NCI-H2107 treated with DMSO at 0.1 percent for 48 hours (cell line): Measurements from ENCODE around the gene PITPNM2.
"Not testable (repeated sequence)": the region's sequence is repeated elsewhere in the genome, so short reads cannot be mapped to it uniquely, and the experiment has no call there.

Experiments
- DNase-seq: peaks from one replicate; lab custom pipeline; 2025; ENCODE audit not compliant: unreplicated experiment; lab: John Stamatoyannopoulos, UW

The PITPNM2 gene

DNA sequence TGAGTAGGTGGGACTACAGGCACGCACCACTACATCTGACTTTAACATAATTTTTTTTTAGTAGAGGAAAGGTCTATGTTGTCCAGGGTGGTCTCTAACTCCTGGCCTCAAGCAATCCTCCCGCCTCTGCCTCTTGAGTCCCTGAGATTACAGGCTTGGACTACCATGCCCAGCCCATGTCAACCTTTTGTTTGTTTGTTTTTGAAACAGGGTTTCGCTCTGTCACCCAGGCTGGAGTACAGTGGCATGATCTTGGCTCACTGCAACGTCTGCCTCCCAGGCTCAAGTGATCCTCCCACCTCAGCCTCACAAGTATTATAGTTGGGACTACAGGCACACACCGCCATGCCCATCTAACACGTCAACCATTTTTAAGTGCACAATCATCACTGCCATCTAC, 29.2 kb downstream of the PITPNM2 start:
- DNase-seq = no peak

GRCh38 chr12:123120452-123121166, 30.3 kb downstream of the PITPNM2 start:
- DNase-seq = peak; percentile 79

DNA sequence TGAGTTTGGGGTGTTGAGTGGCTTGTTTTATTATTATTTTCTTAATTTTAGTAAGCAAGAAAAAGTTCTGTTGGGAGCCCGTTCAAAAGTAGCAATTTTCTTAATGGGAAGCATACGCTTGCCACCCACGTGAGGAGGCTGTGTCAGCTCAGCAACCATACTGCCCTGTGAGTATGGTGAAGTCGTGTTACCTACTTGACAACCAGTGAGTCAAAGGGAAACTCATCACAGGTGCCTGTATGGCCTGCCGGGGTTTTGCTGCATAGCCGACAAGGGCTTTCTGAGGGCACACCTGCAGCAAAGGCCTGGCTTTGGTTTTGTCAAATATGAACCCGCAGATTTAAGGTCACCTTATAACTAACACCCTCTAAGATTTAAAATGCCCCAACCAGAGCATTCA, 31.1 kb downstream of the PITPNM2 start:
- DNase-seq = no peak

GRCh38 chr12:123118497-123118896, 32.4 kb downstream of the PITPNM2 start:
- DNase-seq = no peak

DNA sequence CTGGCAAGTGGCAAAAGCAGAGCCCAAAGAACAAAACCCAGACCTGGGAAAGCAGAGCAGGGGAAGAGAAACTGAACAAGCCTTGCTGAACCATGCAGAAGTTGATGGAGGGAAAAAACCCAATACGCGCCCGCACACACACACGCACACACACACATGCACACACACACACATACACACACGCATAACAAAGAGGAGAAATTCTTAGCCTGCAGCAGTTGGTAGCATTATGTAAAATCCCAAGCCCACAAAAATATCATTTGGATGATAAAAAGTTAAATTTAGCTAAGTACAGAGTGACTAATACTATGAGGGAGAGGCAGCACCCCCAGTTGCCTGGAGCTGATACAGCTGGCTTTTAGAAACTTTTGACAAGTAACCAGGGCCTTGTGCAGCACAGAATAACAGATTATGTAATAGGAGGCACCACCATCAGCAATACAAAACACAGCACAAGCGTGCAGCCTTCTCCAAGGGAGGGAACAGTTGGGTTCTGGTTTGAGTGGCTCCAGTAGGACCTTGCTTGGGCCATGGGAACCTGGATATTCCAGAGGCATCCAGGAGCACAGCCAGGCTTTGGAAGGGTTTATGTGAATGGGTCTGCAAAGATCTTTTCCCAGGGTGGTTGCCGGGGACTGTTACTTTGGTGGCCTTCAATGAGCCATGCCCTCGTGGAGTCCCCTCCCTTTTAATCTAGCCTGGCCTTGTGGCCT, 35.3 kb downstream of the PITPNM2 start:
- no peak for DNase-seq

DNA sequence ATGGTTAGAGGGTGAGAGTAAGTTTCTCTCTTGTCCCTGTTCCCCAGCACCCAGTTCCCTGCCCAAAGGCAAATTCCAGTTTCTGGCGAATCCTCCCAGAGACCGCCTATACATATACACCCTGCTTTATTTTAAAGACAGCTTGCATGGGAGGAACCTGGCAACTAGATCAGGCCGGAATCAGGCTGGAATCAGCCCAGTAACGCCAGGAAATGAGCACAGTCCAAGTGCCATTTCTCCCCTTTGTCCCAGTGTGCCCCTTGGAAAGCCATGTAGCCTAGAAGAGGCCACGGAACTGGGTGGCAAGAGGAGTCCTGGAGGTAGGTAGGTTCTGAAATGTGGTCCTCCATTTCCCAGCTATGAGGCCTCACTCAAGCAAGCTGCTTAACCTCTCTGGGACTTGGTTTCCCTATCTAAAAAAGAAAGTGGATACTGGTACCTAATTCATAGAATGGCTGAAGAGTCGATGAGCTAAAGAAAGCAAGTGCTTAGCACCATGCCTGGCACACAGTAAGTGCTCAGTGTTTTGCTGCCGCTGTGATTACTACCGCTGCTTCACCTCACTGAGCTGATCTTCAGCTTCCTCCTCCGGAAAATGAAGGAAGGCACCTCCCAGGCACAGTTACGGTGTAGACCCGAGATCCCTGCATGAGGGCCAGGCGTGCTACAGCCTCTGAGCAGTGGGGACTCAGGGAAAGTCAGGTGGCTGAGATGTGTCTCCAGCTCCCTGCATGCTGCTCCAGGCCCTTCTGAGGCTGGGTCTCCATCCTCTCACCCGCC, 36.4 kb downstream of the PITPNM2 start:
- DNase-seq = no peak

GRCh38 chr12:123113026-123113425, 37.9 kb downstream of the PITPNM2 start:
- DNase-seq = peak; percentile 59

GRCh38 chr12:123111498-123112165, 39.3 kb downstream of the PITPNM2 start:
- no peak for DNase-seq

DNA sequence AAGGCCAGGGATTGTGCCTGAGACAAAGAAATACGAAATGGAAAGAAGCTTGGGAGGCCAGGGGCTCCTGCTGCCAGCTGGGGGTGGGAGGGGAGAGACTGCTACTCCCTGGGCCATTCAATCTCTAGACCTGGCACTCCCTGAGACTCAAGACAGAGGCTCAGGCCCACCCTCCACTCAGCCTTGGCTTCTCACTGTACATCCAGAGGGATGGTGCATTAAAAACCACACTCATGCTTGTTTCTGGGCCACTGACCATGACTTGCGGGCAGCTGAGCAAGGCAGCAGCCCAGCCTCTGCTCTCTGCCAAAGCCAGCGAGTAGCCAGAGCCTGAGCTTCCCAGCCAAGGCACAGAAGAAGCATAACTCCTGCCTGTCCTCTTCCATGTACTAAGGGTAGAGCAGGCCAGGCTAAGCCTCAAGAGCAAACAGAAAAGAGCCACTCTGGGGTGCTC, 41.5 kb downstream of the PITPNM2 start:
- DNase-seq = no peak

- DNase-seq = no peak
Measured at GRCh38 chr12:123108682-123109066, 42.2 kb downstream of the PITPNM2 start.

GRCh38 chr12:123107926-123108681, 42.8 kb downstream of the PITPNM2 start:
- no peak for DNase-seq

DNA sequence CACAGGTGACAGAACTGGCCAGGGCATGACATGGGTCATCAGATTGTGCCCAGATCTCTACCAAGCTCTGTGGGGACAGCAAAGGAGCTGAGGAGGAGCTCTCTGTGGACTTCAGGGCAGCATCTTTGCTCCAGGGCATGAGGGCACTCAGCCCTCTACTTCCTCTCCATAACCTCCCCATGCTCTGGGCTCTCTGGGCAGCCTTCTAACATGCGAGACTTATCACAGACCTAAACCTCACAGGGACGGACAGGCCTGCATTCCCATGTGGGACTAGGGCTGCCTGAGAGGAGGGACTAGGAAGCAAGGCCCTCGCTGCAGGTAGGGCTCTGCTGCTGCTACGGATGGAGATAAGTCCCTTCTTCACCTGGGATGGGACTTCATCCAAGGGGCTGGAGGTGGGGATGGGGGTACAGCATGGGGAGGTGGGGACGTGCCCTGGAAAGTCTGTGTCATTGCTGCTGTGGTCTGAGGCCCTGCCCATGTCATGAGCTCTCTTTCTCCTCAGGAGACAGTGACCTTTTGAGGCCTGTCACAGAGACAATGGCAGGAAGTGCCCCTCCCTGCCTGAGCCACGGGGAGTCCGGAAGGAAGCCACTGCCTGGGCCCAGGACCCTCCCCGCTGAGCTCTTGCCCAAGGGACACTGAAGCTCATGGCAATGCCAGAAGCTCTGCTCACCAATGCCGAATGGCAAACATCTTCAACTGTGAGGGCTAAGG, 44.1 kb downstream of the PITPNM2 start:
- DNase-seq = no peak

DNA sequence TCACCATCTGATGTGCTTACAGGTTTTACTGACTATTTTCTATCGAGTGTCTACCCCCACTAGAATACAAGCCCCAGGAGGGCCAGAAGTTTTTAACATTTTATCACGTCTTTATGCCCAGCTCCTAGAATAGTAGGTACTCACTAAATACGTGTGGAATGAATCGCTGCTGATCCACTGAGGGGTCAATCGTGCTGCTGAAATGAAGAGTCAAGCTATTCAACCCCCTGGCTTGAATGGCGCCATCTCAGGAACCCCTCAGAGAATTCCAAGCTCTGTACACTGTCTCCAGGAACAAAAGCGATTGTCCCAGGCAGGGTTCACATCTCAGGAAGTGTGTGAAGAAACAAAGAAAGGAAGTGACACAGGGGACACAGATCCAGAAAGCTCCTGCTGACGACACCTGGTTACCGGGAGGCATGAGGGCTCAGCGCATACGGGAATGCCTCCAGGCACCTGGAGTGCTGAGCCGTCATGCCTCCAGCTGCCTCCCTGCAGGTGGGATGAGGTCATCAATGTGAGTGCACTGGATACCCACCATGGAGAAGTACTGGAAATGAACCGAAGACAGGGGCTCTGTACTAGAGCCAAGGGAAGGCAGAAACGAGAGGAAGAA, 45.6 kb downstream of the PITPNM2 start:
- DNase-seq = peak; percentile 90

DNA sequence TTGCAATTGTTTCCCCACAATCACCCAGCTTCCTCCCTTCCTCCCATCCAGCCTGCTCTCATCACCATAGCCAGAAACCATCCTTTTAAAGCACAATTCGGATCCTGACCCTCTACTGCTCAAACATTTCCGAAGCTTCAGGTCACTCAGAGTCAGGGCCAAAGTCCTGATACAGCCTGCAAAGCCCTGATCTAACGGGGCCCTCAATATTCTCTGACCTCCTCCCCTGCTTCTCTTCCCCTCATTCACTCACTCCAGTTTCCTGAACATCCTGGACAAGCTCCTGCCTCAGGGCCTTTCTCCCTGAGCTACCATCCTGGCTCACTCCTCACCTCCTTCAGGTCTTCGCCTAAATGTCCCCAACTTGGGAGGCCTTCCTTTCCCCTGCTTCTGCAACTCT, 46.1 kb downstream of the PITPNM2 start:
- DNase-seq = no peak

DNA sequence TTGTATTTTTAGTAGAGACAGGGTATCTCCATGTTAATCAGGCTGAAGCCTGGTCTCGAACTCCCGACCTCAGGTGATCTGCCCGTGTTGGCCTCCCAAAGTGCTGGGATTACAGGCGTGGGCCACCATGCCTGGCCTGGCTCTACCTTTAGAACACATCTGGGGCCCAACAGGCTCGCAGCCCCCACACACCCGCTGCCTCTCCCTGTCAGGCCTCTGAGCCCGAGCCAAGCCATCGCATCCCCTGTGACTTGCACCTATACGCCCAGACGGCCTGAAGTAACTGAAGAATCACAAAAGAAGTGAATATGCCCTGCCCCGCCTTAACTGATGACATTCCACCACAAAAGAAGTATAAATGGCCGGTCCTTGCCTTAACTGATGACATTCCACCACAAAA, 46.8 kb downstream of the PITPNM2 start:
- DNase-seq = not testable (repeated sequence)

DNA sequence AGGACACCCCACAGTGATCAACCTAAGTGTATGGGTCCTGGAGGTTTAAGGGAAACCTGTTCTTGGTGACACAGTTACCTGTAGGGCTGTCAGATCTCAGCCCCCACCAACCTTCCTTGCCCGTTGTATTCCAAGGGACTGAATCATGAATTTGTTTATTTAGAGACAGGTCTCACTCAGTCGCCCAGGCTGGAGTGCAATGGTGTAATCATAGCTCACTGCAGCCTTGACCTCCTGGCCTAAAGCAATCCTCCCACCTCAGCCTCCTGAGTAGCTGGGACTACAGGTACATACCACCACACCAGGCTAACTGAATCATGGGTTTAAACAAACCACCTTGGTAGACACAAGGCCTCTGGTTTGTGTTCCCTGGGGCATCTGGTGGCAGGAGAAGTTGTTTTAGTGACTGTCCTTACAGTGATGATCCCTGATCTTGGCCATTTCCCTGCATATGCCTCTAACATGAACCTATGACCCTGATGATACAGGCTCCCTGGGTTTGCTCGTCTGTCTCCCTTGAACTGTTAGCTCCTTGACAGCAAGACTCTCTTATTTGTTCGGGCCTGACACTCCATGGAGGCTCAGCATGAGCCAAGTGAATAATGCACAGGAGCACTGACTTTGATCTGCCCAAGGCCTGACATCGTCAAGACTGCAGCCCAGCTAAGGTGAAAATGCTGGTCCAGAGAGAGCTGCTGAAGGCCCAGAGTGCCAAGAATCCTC, 47.9 kb downstream of the PITPNM2 start:
- DNase-seq = no peak

DNA sequence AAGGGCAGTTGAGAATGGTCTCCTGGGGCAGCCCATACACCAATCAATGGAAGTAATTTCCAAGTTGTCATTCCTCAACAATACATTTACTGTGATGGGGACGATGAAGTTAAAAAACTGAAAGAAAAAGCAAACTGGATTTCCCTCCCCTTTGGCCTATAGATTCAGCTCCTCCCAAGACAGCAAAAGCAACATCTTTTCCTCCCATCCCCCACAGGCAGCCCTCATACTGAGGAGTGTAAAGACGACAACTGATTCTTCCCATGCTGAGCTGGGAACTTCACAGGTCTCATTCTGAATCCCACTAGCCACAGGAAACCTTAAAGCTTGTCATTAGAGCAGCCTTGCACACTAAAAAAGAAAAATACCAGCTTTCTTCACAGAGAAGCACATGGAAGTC, 48.5 kb downstream of the PITPNM2 start:
- no peak for DNase-seq

DNA sequence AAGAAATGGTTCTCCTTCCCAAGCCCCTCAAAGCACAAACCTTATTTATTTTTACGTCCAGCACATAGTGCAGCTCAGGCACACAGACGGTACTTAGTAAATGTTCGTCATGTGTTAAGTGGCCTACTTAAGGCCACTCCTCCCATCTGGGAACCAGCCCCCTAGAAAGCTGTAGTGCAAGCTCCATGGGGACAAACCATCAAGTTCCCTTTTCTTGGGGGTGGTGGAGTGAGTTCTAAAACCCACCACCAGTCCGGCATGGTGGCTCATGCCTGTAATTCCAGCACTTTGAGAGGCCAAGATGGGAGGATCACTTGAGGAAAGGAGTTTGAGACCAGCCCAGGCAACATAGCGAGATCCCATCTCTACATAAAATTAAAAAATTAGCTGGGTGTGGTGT, 49.4 kb downstream of the PITPNM2 start:
- DNase-seq = no peak
